GM20431 (cell line): ENCODE data around the gene NFKB1.
"Not testable (repeated sequence)": the region's sequence is repeated elsewhere in the genome, so short reads cannot be mapped to it uniquely, and the experiment has no call there.

ENCODE experiments used
- in situ Hi-C: fragments of 300-500 bp; cut with MseI, MboI; formaldehyde crosslinking; loops from one replicate; pipeline ENCODE4 v1.15.0; 2020; ENCODE audit warnings: low sequenced_read_pairs; ENCODE audit not compliant: unreplicated experiment

Gene NFKB1

DNA sequence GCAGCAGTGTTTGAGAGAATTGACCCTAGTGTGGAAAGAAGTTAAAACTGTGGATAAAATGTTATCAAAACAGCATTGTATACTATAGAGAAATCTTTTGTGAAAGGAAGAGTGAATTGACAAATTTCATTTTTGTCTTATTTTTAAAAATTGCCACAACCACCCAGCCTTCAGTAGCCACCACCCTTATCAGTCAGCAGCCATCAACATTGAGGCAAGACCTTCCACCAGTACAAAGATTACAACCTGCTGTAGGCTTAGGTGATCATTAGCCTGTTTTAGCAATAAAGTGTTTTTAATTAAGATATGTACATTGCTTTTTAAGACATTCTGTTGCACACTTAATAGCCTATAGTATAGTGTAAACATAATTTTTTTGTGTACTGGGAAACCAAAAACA is 91.1 kb downstream of the NFKB1 start:
- in situ Hi-C loops, result no loop called here

DNA sequence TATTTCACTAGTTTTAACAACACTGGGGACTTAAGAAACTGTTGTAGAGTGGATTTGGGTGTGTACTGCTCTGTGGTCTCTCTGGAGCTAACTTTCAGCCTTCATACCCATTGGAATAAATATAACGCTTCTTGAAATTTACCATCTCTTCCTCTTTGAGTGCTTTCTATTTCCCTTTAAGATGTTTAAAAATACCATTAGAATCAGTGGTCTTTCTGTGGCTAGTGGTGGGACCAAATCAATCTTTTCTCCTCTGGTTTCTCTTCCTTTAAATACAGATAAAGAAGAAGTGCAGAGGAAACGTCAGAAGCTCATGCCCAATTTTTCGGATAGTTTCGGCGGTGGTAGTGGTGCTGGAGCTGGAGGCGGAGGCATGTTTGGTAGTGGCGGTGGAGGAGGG is 92.0 kb downstream of the NFKB1 start:
- in situ Hi-C loops, result no loop called here

DNA sequence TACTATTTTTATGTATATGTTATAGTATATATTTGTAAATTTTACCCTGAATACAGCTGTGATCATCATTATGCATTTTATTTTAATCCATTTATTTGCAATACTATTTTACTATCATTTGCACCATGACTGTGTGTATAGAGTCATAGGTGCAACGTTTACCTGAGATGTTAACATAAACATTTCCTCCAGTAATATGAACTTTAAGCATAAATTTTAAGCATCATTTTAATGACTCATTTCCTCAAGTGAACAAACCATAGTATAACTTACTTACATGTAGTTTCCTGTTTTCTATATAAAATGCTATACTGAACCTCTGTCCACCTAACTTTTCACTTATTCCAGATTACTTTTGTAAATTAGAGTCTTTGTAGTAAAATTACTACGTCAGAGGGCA is 92.8 kb downstream of the NFKB1 start:
- in situ Hi-C loops, result no loop called here

DNA sequence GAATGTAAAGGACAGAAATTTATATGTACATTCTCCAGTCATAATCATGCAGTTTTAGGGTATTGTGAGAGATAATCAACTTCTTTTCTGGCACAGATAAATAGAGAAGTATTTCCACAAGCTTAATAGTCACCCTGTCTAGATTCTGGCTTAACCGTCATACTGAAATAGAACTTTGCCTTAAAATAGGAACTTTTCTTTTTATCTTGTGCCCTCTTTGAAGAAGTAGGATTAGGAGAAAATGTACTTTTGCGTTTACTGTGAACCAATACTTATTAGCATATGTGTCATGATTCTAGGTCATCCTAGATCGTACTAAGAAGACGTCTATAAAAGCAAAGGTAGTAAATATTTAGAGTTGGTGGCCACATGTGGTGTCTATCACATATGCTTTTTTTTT is 95.4 kb downstream of the NFKB1 start:
- in situ Hi-C loops, result no loop called here

DNA sequence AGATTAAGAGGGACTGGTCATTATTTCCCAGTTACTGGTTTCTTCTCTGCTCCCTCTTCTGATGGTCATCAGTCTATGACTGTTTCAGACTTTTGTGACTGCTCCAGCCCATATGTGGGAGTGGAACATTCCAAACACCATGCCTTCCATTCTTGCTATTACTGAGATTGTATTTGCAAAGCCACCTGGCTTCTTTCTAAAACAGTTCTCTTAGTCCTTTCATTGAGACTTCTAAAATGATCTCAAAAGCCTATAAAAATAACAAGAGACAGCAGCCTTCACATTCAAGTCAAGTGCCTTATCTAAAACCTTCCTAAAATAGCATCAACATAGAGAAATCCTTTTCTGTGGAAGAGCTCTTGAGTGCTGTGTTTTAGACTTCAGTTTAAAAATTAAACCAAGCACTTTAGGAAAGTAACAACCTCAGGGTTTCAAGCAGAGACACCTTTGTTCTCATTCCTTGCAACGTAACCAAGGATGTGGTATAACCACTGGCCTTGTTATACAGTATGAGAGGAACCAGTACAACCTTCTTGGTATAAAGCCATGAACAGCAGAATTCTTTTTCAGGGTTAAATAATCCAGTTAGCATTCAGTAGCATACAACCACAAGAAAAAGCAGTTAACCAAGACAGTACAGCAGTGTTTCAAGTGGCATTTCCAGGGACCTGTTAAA is 97.1 kb downstream of the NFKB1 start:
- in situ Hi-C loops, result no loop called here

DNA sequence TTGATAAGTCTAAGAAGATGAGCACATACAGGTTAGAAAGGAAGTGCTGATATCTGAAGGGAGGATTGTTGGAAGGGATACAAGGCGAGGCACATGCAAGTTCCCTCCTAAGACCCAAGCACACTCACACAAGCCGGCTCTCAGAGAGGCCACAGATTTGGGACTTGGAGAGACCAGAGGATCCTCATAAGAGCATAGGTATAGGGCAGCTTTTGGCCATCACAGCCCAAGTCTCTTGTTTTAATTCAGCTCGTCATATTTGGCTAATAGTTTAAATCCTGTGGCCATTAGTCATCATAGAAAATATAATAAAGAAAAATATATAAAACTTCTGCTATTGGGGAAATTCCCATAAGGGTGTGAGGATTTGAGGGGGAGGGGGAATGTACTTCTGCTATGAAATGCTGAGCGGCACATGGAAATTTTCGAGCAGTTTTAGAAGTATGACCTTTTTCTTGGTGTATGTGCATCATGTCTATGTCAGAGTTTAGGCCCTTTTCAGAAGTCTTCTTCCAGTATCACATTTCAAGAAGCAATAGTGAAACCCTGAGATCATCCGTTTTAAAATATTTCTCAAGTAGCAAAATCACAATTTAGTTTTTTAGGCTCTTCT is 97.7 kb downstream of the NFKB1 start:
- in situ Hi-C loops, result no loop called here

DNA sequence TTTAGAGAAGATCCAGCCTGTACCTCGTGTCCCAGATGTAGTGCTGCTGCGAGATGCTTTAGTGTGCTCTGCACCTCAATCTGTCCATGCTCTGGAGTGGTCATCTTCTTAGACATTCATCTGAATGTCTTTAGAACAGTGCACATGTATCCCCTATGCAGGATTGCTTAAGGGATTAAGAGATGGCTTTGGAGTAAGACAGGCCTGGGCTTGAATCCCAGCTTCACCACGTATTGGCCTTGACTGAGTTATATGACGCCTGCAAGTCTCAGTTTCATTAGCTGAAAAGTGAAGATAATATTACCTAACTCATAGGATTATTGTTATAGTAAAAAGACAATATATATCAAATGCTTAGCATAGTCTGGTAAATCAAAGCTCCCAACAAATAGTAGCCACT is 98.3 kb downstream of the NFKB1 start:
- in situ Hi-C loops, result no loop called here

DNA sequence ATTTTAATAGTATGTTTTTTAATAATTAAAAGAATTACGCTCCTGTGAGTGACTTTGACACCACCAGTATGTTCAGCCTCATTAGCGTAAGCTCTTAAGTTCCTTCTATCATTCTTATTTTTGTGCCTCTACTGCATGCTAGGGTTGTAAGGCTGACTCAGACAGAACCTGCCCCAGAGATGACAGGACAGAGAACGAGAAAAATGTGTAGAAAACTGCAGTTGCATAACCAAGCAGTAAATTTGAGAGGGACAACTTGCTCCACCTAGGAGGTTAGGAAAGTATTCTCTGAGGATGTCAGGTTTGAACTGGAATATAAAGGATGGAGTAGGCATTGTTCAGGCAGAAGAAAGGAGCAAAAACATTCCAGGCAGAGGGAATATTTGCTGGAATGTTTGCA is 98.7 kb downstream of the NFKB1 start:
- in situ Hi-C loops, result no loop called here

DNA sequence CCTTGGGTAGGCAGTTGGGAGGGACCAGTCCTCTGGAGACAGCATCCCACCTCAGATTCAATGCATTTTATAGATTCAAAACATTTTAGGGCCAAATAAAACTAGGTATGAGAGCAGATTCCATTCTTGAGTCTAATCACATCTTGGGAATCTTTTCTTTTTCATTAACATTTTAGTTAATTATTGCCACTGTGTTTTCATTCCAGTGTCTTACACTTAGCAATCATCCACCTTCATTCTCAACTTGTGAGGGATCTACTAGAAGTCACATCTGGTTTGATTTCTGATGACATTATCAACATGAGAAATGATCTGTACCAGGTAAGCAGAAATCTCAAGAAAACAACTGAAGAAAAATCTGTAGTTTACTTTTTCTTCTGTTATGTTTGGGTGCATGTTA is 99.5 kb downstream of the NFKB1 start:
- in situ Hi-C loops, result no loop called here

DNA sequence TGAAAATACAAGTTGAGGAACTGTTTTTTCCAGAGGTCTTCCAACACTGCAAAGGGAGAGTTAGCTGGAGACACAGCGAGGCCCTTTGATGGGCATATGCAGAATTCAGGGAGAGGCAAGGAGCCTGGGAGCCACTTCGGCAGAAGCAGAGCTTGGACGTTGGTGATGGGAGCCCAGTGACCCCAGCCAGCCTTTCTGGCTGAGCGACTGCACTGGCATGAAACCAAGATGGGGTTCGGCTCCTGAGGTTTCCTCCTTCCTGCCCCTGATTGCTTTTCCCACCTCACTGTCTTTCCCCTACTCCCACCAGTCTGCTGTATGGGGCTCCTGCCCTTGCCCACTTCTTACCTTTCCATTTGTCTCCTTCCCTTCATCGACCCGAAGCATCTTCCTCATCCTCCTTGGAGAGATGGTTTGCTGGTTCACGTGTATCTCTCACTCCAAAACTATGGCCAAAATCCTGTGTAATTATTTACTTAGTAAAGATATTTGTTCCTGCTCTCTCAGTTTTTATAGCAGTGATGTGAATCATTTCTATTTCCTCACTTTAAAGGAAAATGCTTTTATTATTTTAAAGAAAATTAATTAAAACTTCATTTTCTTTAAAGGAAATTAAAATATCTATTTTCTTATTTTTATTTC is 100.5 kb downstream of the NFKB1 start:
- in situ Hi-C loops, result no loop called here

DNA sequence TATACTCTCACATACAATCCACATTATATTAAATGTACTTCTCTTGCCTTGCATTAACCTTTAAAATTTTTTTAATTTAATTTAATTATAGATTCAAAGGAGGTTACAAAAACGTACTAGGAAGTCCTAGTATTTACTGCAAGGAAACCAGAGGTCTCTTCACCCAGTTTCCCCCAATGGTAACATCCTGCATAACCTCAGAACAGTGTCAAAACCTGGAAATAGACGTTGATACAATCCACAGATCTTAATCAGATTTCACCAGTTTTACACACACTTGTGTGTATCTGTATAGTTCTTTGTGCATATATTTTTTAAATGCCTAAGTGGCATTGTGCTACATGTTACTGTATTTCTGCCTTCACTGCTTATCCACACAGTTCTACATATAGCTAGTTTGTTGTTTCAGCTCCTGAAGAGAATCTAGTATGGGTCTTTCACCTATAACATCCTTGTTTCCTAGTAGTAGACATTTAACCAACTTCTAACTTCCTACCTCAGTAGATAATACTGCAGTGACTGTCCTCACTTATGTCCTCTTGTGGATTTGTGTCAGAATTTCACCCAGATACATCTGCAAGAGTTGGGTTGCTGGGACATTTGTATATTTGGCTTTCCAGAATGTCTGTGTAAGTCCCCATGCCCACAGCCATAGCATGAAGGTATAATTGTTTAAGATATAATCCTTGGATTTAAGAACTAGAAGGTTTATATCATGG is 103.2 kb downstream of the NFKB1 start:
- in situ Hi-C loops, result no loop called here

DNA sequence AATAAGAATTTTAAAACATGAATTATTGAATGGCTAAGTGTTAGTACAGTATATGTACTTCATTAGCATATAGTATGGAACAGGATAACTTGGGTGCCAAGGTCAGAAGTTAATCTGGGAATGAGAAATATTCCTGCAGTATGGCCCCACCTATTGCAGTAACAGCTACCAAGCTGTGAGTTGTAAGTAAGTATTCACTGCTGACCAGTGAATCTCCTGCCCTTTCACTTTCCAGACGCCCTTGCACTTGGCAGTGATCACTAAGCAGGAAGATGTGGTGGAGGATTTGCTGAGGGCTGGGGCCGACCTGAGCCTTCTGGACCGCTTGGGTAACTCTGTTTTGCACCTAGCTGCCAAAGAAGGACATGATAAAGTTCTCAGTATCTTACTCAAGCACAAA is 105.1 kb downstream of the NFKB1 start:
- in situ Hi-C loops, result no loop called here

DNA sequence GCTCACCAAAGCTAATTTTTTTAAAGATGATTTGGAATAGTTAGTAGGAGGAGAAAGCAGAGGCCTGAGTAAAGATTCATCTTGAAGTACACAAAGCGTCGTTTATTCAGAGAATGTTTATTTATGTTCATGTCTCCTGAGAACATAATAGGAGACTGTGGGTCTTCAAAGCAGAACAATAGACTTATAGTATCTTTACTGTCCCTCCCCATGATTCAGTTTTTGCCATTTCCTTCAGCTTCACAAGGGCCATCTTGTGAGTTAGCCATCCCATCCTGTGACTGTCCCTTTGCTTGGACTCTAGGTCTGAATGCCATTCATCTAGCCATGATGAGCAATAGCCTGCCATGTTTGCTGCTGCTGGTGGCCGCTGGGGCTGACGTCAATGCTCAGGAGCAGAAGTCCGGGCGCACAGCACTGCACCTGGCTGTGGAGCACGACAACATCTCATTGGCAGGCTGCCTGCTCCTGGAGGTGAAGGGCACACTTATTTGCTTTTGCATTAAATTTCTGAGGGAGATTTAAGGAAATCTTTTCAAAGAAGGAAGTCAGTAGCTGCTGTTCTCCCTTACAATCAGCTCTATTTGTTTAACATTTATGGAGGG is 105.8 kb downstream of the NFKB1 start:
- in situ Hi-C loops, result no loop called here

DNA sequence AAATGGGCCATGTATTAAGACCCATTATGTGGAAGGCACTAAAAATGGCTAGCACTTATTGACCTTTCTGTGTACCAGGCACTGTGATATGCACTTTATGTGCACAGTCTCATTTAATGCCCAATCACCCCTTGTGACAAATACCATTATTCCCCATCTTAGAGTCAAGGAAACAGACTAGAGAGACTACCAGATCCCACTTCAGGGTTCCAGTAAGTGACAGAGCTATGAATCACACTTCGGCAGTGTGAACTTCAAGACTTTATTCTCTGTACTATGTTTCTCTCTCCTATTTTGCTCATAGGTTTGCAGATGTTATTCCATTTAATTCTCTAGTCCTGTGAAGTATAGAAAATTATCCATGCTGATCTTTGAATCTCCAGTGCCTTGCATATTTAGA is 107.0 kb downstream of the NFKB1 start:
- in situ Hi-C loops, result no loop called here

DNA sequence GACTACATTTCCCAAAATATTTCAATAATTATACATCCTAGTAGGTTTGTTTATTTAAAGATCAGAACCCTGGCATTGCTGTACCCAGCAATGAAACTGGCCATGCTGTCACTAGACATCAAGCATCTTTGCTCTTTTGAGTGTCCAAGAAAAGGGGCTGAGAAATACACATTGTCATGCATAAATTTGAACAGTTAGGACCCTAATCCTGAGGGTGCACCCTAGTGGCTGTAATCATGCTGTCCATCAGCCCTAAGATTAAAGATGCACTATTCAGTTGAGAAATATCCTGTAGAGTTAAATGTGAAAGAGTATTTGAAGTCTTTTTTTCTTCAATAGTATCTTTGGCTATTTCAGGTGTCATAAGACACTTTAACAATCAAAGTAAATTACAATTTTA is 108.8 kb downstream of the NFKB1 start:
- in situ Hi-C loops, result no loop called here

DNA sequence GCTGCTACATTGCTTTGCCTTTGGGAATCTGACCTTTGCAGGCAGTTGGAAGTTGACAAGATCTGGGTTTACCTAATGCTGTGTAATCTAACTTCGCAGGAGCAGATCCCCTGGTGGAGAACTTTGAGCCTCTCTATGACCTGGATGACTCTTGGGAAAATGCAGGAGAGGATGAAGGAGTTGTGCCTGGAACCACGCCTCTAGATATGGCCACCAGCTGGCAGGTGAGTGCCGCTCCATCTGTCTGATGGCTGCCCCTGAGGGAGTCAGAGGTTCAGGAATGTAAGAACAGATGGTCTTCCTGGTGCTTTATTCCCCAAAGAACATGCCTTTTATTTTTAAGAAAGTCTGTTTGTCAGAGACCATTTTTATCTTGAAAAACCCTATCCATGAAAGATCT is 109.3 kb downstream of the NFKB1 start:
- in situ Hi-C loops, result no loop called here

DNA sequence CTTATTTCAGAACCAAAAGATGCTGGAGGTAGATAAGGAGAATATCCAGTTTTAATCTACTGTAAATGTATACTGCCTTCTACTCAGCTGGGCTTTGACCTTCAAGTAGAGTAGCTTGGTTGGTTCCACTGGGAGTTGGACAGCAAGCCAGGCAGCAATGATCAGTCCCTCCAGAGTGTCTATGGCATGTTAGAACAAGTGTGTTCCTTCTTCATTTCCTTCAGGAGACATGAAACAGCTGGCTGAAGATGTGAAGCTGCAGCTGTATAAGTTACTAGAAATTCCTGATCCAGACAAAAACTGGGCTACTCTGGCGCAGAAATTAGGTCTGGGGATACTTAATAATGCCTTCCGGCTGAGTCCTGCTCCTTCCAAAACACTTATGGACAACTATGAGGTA is 111.1 kb downstream of the NFKB1 start:
- in situ Hi-C loops, result no loop called here

DNA sequence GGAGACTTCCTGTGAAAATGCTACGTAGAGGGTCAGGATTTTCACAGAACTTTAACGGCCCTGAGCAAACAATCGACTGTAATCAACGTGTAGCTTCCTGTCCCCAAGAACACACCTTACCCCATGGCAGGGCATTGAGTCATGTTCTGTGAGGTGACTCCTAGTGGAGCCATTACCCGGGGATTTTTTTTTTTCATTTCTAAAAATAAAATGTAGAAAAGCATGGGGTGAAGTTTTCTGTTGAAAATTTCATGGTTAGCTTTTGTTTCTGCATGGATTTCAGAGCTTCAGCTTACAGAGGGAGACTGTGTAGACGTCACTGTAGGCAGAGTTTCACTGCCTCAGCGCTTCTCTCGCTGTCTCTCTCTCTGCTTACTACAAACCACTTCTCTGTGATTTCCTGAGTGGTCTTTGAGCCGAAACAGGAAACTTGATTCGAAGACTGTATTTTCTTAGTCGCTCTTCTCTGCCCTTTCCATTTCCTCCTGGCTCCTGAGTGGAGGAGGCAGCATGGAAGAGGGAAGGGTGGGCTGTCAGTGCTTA is 111.7 kb downstream of the NFKB1 start:
- in situ Hi-C loops, result no loop called here

DNA sequence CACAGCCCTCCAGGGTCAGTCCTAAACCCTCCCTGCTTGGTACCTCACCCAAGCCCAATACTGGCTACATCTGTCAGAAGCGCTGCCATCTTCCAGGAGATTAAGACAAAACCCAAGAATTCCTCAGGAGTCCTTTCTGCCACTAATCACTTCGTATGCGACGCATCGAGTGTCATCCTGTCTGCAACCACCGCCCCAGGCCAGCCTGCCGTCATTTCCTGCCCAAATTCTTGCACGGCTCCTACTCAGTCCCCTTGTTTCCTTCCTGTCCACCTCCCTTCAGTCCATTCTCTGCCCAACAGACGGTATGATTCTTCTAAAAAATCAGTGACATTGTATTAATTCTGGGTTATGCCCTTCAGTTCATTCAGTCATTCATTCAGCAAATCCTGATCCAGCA is 113.6 kb downstream of the NFKB1 start:
- in situ Hi-C loops, result no loop called here

DNA sequence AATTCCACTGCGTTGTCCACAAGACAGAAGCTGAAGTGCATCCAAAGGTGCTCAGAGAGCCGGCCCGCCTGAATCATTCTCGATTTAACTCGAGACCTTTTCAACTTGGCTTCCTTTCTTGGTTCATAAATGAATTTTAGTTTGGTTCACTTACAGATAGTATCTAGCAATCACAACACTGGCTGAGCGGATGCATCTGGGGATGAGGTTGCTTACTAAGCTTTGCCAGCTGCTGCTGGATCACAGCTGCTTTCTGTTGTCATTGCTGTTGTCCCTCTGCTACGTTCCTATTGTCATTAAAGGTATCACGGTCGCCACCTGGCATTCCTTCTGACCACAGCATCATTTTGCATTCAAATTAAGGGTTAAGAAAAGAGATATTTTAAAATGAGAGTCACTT is 115.5 kb downstream of the NFKB1 start:
- in situ Hi-C loops, result no loop called here

DNA sequence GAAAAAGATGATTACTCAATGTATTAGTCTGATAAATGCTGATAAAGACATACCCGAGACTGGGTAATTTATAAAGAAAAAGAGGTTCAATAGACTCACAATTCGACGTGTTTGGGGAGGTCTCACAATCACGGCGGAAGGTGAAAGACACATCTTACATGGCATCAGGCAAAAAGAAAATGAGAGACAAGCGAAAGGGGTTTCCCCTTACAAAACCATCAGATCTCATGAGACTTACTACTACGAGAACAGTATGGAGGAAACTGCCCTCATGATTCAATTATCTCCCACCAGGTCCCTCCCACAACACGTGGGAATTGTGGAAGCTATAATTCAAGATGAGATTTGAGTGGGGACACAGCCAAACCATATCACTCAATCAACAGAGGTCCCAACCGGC is 117.9 kb downstream of the NFKB1 start:
- in situ Hi-C loops, result not testable (repeated sequence)
